NCI-H1105 (cell line): Measurements from ENCODE around the gene MRPL33.
"Not testable (repeated sequence)": the region's sequence is repeated elsewhere in the genome, so short reads cannot be mapped to it uniquely, and the experiment has no call there.

Experiments
- DNase-seq: peaks from one replicate; lab custom pipeline; 2025; lab: John Stamatoyannopoulos, UW

MRPL33 gene

GRCh38 chr2:27741673-27742072 is 29.8 kb upstream of the MRPL33 start:
- DNase-seq: no peak

DNA sequence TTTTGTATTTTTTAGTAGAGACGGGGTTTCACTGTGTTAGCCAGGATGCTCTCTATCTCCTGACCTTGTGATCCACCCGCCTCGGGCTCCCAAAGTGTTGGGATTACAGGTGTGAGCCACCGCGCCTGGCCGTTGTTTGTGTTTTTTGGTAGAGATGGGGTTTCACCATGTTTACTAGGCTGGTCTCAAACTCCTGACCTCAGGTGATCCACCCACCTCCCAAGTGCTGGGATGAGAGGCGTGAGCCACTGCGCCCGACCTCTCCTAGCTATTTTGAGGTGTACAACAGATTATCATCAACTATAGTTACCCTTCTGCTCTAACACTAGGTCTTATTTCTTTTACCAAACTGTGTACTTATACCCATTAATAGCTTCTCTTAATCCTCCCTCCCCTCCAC is 28.9 kb upstream of the MRPL33 start:
- no peak for DNase-seq

GRCh38 chr2:27745494-27745893 is 26.0 kb upstream of the MRPL33 start:
- not testable (repeated sequence) for DNase-seq

- DNase-seq: no peak
These were observed 25.2 kb upstream of the MRPL33 start for GRCh38 chr2:27746325-27746724.

- no peak for DNase-seq
These were observed 23.6 kb upstream of the MRPL33 start for GRCh38 chr2:27747827-27748352.

- DNase-seq: not testable (repeated sequence)
These were observed 22.5 kb upstream of the MRPL33 start for GRCh38 chr2:27748803-27749554.

DNA sequence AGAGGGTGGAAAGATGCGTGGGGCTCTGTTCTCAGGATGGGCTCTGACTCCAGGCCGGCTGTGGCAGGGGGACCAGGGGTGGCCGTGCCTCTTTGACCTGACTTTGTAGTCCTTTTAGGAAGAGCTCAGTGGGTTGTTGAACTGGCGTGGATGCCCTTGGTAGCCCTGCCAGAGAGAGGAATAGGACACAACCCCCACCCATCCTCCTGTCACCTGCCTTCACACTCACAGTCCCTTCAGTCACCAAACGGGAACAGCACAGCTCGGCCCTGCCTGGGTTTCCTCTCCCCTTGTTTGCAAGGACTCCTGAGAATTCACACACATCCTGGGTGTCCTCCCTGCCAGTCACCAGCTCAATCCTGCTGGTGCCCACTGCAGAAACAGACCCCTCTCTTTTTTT is 20.1 kb upstream of the MRPL33 start:
- DNase-seq: no peak

DNA sequence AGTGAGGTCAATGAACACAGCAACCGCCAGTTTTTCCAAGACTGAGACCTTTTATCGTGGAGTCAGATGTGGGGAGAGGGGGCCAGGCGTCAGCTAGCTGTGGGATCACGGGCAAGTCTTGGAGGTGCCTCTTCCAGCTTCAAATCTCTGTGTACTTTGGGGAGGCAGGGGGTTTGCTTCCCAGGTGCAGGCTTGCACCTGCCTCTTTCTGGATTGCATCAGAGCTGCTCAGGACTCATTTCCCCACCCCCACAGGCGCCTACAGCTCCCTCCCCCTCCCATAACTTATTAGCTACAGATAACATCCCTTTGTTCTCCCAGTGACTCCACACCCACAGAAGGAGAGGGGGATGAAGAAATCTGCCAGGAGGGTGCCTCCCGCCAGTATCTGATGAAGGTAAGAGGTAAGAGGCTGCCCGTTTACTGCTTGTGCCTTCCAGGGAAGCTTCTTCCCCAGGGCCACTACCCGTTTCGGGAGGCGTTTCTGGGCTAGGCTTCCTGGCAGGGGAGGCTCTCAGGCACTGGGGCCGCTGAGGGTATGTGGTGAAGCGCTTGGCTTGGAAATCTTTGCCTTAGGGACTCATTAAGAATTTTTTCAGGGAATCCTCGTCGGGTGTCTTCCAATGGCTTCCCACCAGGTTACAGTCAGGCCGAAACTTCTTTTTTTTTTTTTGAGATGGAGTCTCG is 18.8 kb upstream of the MRPL33 start:
- peak; percentile 88 for DNase-seq

- no peak for DNase-seq
These were observed 17.4 kb upstream of the MRPL33 start for GRCh38 chr2:27754138-27754588.

- no peak for DNase-seq
These were observed 16.7 kb upstream of the MRPL33 start for GRCh38 chr2:27754831-27755230.

GRCh38 chr2:27756091-27756490 is 15.4 kb upstream of the MRPL33 start:
- DNase-seq: no peak

- DNase-seq: no peak
These were observed 14.7 kb upstream of the MRPL33 start for GRCh38 chr2:27756544-27757498.

DNA sequence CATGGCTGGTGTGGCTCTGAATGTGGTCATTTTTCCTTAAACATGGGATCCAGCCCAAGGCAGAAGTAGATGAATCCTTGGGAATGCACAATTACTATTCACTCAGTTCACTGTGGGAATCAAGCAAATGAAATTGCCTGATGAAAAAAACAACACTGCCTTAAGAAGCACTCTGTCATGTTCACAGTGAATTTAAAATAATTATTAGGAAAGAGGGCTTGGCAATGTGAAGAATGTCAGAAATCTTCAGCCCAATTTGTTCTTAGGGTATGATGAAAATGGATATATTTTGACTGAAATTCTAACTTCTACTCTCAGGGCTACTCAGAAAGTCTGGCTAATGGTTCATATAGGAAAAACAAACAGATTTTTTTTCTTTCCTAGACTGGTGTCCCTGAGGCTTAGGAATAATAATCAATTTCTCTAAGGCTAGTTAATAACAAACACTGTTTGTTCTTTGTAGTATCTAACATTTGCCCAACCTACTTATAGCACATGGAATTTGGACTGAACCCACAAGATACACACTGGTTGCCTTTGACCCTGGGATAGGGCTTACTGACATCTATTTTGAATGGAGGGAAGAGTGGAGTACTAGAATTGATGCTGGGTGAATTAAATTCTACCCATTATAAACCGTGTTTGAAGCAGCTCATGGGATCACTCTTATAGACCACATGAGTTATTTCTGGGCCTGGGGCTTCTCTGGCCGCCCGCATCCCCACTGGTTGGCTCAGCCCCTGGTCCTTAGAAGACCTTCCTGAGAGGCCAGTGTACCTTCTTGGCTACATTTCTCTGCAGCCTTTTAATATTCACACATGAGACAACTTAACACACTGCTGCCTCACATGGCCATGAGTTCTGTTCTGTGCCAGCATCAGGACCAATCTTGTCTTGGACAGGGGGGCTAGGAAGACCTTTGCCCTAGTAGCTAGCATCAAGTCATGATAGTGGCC is 8.3 kb upstream of the MRPL33 start:
- no peak for DNase-seq

DNA sequence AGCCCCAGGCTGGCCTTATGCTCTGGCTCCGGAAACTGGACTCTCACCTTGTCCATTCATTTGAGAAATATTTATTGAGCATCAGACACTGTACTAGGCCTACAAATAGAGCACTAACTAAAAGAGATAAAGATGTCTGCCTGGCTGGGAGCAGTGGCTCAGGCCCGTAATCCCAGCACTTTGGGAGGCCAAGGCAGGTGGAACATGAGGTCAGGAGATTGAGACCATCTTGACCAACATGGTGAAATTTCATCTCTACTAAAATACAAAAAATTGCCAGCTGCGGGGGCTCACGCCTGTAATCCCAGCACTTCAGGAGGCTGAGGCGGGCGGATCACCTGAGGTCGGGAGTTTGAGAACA is 7.6 kb upstream of the MRPL33 start:
- DNase-seq: no peak

DNA sequence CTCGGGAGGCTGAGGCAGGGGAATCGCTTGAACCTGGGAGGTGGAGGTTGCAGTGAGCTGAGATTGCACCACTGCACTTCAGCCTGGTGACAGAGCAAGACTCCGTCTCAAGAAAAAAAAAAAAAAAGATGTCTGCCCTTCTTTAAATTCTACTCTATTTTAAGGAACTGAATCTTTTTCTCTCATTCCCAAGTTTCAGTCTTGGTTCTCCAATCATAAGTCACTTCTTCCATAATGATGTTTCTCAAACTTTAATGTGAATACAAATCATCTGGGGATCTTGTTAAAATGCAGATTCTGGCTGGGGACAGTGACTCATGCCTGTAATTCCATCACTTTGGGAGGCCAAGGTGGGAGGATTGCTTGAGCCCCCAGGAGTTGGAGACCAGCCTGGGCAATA is 7.0 kb upstream of the MRPL33 start:
- DNase-seq: not testable (repeated sequence)

GRCh38 chr2:27765621-27766286 is 5.8 kb upstream of the MRPL33 start:
- peak; percentile 27 for DNase-seq

- no peak for DNase-seq
These were observed 5.2 kb upstream of the MRPL33 start for GRCh38 chr2:27766287-27766661.

DNA sequence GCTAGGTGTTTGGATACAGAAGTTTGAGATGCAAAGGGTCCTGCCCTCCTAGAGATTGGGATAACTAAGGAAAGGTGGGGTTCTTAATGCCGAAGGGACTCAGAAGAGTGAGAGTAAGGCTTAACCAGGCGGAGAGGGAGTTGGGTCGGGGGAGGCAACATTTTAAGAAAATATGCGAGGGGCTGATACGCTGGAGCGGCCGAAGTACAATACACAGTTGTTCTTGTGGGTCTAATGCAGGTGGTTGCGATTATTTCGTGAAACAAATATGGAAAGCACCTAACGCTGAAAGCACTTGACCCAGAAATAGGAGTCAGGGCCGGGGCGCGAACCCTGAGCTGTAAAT is 344 bp upstream of the MRPL33 start:
- DNase-seq: no peak

DNA sequence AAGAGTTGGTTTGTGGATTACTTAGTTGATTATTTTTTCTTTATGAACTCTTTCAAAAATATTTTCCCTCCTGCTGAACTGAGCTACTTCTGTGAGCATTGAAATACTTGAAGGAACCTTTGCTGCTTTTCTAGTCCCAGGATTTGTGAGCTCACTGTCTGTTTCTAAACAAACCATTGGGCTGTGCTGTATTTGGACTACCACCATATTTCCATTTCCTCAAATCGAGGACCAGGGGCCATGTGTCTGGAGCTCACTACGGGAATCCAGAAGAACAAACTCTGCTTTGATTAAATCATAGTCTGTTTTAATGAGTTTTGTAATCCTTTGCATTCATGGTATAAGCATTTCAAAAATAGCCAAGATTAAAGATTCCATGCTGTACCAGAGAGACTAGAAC is 1.3 kb downstream of the MRPL33 start:
- DNase-seq: no peak

DNA sequence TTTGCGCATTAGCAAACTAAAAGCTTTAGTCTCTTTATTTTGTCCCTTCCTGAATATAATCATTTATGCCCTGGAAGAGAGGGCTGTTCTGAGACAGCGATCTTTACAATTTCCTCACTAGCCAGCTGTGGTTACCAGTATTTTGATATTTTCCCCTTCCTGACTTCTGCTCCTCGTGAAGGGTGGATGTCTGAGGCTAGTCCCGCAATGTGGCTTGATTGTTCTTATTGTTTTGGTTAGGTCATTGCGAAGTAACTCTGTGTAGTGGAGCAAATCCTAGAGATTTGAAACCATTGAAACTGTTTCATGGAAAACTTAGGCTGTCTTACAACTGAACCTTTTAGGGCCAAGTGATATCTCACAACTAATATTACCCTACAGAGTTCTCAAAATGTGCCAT is 2.4 kb downstream of the MRPL33 start:
- DNase-seq: no peak

GRCh38 chr2:27776097-27776496 is 4.6 kb downstream of the MRPL33 start:
- DNase-seq: no peak
